HEK293T (cell line): ENCODE measurements around the gene RBM20.

Experiments
- BHLHE40 ChIP-seq: fragments of 450-650 bp; IDR thresholded peaks from 2 replicates; pipeline ENCODE4 v1.6.1; 2016; ENCODE audit warnings: mild to moderate bottlenecking, moderate library complexity, borderline replicate concordance
- ELF4 ChIP-seq: fragments of 450-650 bp; IDR thresholded peaks from 2 replicates; pipeline ENCODE4 v1.6.1; 2017; ENCODE audit warnings: antibody characterized with exemption
- HDGF ChIP-seq: fragments of 450-650 bp; IDR thresholded peaks from 2 replicates; pipeline ENCODE4 v1.6.1; 2017; ENCODE audit warnings: antibody characterized with exemption, borderline replicate concordance
- SP1 ChIP-seq: fragments of 450-650 bp; IDR thresholded peaks from 2 replicates; pipeline ENCODE4 v1.6.1; 2017
- SUZ12 ChIP-seq: fragments of 450-650 bp; IDR thresholded peaks from 2 replicates; pipeline ENCODE4 v1.6.1; 2016; ENCODE audit warnings: mild to moderate bottlenecking

- TF ChIP-seq HDGF = no peak
- no peak for TF ChIP-seq BHLHE40
- TF ChIP-seq ELF4 = no peak
- no peak for TF ChIP-seq SP1
- TF ChIP-seq SUZ12 = no peak
Measured at GRCh38 chr10:110780704-110781103, 136.6 kb downstream of the RBM20 start.
